ENCODE results near the gene ANKRD63.

The ANKRD63 gene

DNA sequence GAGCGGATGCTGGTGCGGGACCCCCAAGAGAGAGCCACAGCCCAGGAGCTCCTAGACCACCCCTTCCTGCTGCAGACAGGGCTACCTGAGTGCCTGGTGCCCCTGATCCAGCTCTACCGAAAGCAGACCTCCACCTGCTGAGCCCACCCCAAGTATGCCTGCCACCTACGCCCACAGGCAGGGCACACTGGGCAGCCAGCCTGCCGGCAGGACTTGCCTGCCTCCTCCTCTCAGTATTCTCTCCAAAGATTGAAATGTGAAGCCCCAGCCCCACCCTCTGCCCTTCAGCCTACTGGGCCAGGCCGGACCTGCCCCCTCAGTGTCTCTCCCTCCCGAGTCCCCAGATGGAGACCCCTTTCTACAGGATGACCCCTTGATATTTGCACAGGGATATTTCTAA, 6.9 kb downstream of the ANKRD63 start:
- no peak for TF ChIP-seq CTCF (IDR thresholded peaks at IDR 0.05; ENCODE audit: low read depth, low read length)
- DNase-seq (ENCODE audit: low read depth in 2 of 2), result no peak
- H3K4me3 ChIP-seq (replicated peaks in 1 of 2; ENCODE audit: low read depth in 2 of 2, low read length in 2 of 2), result no peak overlapping the region

DNA sequence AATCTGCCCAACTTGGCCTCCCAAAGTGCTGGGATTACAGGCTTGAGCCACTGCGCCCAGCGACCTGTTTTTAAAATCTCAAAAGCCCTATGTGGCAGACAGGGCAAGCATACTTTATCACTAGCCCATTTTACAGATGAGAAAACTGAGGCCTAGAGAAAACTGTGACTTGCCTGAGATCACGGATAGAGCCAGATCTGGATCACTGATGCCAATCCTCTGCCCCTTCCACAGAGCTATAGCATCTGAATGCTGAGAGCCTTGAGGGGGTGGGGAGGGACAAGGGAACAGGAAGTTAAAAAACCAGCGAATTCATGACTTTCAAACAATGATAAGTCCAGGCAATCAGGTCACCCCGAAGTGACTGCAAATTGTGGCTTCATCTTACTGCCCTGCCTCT, 7.3 kb downstream of the ANKRD63 start:
- DNase-seq (ENCODE audit: low read depth in 2 of 2), result no peak
- TF ChIP-seq CTCF (IDR thresholded peaks at IDR 0.05; ENCODE audit: low read depth, low read length), result no peak
- H3K4me3 ChIP-seq (replicated peaks in 1 of 2; ENCODE audit: low read depth in 2 of 2, low read length in 2 of 2), result no peak overlapping the region

DNA sequence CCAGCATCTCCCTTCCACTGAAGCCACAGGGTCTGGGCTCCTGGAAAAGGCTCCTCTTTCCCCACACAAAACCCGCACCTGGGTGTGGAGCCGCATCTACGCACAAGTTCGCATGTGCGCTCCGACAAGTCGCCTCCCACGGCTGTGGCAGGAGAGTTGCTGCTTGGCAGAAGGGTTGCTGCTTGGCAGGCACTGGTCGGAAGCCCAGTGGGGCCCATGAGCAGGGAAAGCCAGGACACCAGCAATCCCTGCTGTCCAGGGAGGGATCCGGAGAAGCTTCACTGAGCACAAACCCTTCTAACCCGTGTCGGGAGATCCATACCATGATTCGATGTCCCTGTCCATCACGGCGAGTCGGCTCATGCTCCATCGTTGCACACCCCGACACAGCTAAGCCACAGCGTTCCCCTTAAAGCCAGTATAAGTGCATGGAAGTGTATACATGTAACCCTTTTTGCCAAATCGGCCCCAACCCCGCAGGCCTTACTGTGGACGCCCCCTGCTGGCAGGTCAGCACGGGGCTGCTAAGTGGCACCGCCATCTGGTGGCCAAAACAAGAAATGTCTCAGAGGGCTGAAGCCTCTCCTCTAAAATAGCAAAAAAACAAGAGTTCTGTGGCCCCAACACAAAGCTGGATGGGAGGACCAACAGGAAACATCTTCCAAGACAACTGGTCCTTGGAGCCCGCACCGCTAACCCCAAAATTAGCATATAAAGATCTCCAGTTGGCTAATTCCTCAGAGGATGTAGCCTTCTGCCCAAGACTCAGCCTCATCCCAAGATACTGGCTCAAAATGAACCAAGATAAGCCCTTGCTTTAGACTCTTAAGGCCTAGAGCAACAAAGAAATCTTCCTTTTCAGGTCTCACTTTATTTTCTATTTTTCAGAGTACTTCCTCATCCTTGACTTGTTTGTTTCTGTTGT, 8.3 kb downstream of the ANKRD63 start:
- peak; percentile 89 to 91 for DNase-seq (ENCODE audit: low read depth in 2 of 2)
- peak; percentile 100 for TF ChIP-seq CTCF (IDR thresholded peaks at IDR 0.05; ENCODE audit: low read depth, low read length)

GRCh38 chr15:40273428-40273827, 9.4 kb downstream of the ANKRD63 start:
- no peak overlapping the region for H3K4me3 ChIP-seq (replicated peaks in 1 of 2; ENCODE audit: low read depth in 2 of 2, low read length in 2 of 2)
- DNase-seq (ENCODE audit: low read depth in 2 of 2), result no peak
- no peak for TF ChIP-seq CTCF (IDR thresholded peaks at IDR 0.05; ENCODE audit: low read depth, low read length)

More for the DNA sequence above, 8.3 kb downstream of the ANKRD63 start:
- H3K4me3 ChIP-seq (replicated peaks in 1 of 2; ENCODE audit: low read depth in 2 of 2, low read length in 2 of 2), result no peak overlapping the region

GRCh38 chr15:40272485-40273056, 10.3 kb downstream of the ANKRD63 start:
- H3K4me3 ChIP-seq (replicated peaks in 1 of 2; ENCODE audit: low read depth in 2 of 2, low read length in 2 of 2), result no peak overlapping the region
- no peak for DNase-seq (ENCODE audit: low read depth in 2 of 2)
- no peak for TF ChIP-seq CTCF (IDR thresholded peaks at IDR 0.05; ENCODE audit: low read depth, low read length)

DNA sequence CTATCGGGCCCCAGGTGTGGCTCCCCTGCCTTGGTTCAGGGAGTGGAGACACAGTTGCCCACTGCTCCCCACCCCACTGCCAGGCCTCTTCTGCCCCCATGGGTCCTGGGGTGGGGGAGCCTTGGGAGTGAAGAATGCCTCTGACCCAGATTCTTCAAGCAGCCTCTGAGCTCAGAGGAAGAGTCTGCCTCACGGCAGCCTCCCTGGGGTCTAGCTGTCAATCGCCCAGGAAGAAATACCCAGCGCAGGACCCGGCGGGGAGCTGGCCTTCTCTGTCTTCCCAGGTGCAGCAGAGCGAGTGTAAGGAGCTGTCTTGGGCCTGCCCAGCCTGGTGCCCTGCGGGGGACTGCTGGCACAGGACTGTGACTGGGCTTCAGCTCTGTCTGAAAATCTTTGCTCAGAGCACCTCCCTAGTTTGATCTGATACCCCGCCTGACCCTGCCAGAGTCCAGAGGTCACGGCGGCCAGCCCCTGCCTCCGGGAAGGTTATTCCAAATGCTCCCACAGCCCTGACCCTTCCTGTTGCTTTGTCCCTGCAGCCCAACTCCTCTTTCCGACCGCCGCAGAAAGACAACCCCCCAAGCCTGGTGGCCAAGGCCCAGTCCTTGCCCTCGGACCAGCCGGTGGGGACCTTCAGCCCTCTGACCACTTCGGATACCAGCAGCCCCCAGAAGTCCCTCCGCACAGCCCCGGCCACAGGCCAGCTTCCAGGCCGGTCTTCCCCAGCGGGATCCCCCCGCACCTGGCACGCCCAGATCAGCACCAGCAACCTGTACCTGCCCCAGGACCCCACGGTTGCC, 11.0 kb downstream of the ANKRD63 start:
- TF ChIP-seq CTCF (IDR thresholded peaks at IDR 0.05; ENCODE audit: low read depth, low read length), result no peak
- H3K4me3 ChIP-seq (replicated peaks in 1 of 2; ENCODE audit: low read depth in 2 of 2, low read length in 2 of 2), result no peak overlapping the region
- no peak for DNase-seq (ENCODE audit: low read depth in 2 of 2)

All from cardiac fibroblast (primary cell).